Keratinocyte (primary cell): ENCODE results near the gene CTNNBL1. TPM values are rescaled to one million over a fixed set of nuclear protein-coding genes. Genes with fewer than 3 reads are reported as not detected.

ENCODE experiments used
- DNase-seq: peaks from one replicate; pipeline ENCODE4 v3.0.0-alpha.2; 2011; ENCODE audit warnings: low read depth, missing footprints, low spot score
- FAIRE-seq: peaks from 2 replicates; lab custom pipeline; 2011; peaks lifted over from hg19 to GRCh38; lab: Jason Lieb, UNC
- H2AFZ ChIP-seq: 2 replicates; pipeline ENCODE4 v1.6.0; 2012; ENCODE audit warnings: low read length, control low read depth, inconsistent platforms; ENCODE audit not compliant: control insufficient read depth
- H3K27ac ChIP-seq: 2 replicates; pipeline ENCODE4 v1.5.1; 2011; ENCODE audit warnings: low read length; ENCODE audit not compliant: control insufficient read depth, insufficient read depth
- H3K27me3 ChIP-seq: 3 replicates; pipeline ENCODE4 v1.6.0; 2011; ENCODE audit warnings: low read length; ENCODE audit not compliant: control insufficient read depth, insufficient read depth; ENCODE audit errors: extremely low read depth
- H3K36me3 ChIP-seq, 2 experiments: 2 replicates in 1 of 2; 3 replicates in 1 of 2; pipeline ENCODE4 v1.5.1; 2011; ENCODE audit warnings: low read length in 2 of 2, mild to moderate bottlenecking in 1 of 2; ENCODE audit not compliant: control insufficient read depth in 2 of 2, insufficient read depth in 2 of 2; ENCODE audit errors: extremely low read depth in 1 of 2
- H3K4me1 ChIP-seq: 3 replicates; pipeline ENCODE4 v1.5.1; 2011; ENCODE audit warnings: low read length; ENCODE audit not compliant: control insufficient read depth, insufficient read depth; ENCODE audit errors: extremely low read depth
- H3K4me2 ChIP-seq: 3 replicates; pipeline ENCODE4 v1.6.0; 2011; ENCODE audit warnings: low read depth, low read length; ENCODE audit not compliant: control insufficient read depth, insufficient read depth; ENCODE audit errors: extremely low read depth
- H3K4me3 ChIP-seq, 3 experiments: fragments of 200-600 bp in 1 of 3; sonication (generic) in 1 of 3; 2 replicates in 2 of 3; 3 replicates in 1 of 3; pipeline ENCODE4 v1.5.1; 2011 to 2016; ENCODE audit warnings: low read length in 3 of 3, mild to moderate bottlenecking in 3 of 3, control low read depth in 2 of 3, inconsistent platforms in 1 of 3, low read depth in 1 of 3, mixed read lengths in 1 of 3, mixed run types in 1 of 3, moderate library complexity in 1 of 3; ENCODE audit not compliant: control insufficient read depth in 2 of 3, insufficient read depth in 2 of 3; ENCODE audit errors: extremely low read depth in 1 of 3
- H3K79me2 ChIP-seq: 2 replicates; pipeline ENCODE4 v1.6.0; 2012; ENCODE audit warnings: low read length; ENCODE audit not compliant: control insufficient read depth, insufficient read depth
- H3K9ac ChIP-seq: 3 replicates; pipeline ENCODE4 v1.6.0; 2011; ENCODE audit warnings: low read length; ENCODE audit not compliant: control insufficient read depth, insufficient read depth; ENCODE audit errors: extremely low read depth
- H3K9me1 ChIP-seq: 3 replicates; pipeline ENCODE4 v1.6.0; 2011; ENCODE audit warnings: low read length; ENCODE audit not compliant: control insufficient read depth, insufficient read depth; ENCODE audit errors: extremely low read depth
- H3K9me3 ChIP-seq: 2 replicates; pipeline ENCODE4 v1.5.1; 2012; ENCODE audit warnings: low read depth, low read length; ENCODE audit not compliant: control insufficient read depth
- H4K20me1 ChIP-seq: 3 replicates; pipeline ENCODE4 v1.6.0; 2011; ENCODE audit warnings: low read length; ENCODE audit not compliant: control insufficient read depth, insufficient read depth; ENCODE audit errors: extremely low read depth
- CTCF ChIP-seq, 3 experiments: IDR thresholded peaks in 1 of 3; conservative IDR thresholded peaks in 1 of 3; optimal IDR thresholded peaks in 1 of 3; 2 replicates in 2 of 3; 3 replicates in 1 of 3; pipeline versions ENCODE3 to v1.5.1; 2011; ENCODE audit warnings: low read length in 3 of 3, mild to moderate bottlenecking in 3 of 3, moderate library complexity in 2 of 3, control low read depth in 1 of 3, inconsistent platforms in 1 of 3; ENCODE audit not compliant: insufficient read depth in 2 of 3; ENCODE audit errors: extremely low read depth in 1 of 3
- EZH2 ChIP-seq: IDR thresholded peaks from one replicate; pipeline ENCODE4 v1.6.1; 2012; ENCODE audit warnings: inconsistent platforms, mild to moderate bottlenecking, low read length, moderate library complexity
- dilution Hi-C: fragments of 300-500 bp; cut with MboI; formaldehyde crosslinking; loops from one replicate; pipeline ENCODE4 v1.7.0; 2020; ENCODE audit warnings: low sequenced_read_pairs; ENCODE audit not compliant: extremely low pct_ligation_motif_present
- polyA plus RNA-seq, 5 experiments: library from polyadenylated mRNA; depleted of rRNA in 3 of 5; stranded (reverse) in 3 of 5; stranded (forward) in 1 of 5; unstranded in 1 of 5; fragments of >200 nt; gene quantifications; 1 replicate in 1 of 5; 2 replicates in 3 of 5; 3 replicates in 1 of 5; pipeline versions ENCODE4 v1.2.1 to v1.2.3, GENCODE V29; 2011 to 2012; ENCODE audit warnings: missing spikeins in 2 of 5, low read depth in 1 of 5, low replicate concordance in 1 of 5

The CTNNBL1 gene
- polyA plus RNA-seq, 1 donor (not counting 4 experiments of a cell fraction or from before 2014, with no cell fraction given): 37.0 TPM

- no peak for FAIRE-seq
These were observed 116.2 kb downstream of the CTNNBL1 start for GRCh38 chr20:37810027-37810426.

GRCh38 chr20:37816003-37816402 is 122.2 kb downstream of the CTNNBL1 start:
- dilution Hi-C loops: no loop called here
- Histone ChIP-seq H3K4me1 (no peaks in the 10 kb centered on the region), H3K9ac (no peak overlapping the region), H3K79me2 (no peaks in the 10 kb centered on the region), H4K20me1 (peaks cover 2% of the 10 kb centered on the region), H3K36me3 (no peaks in the 10 kb centered on the region), H3K4me2 (no peak overlapping the region), H3K27ac (no peak overlapping the region), H3K9me1 (no peaks in the 10 kb centered on the region), H3K9me3 (no peaks in the 10 kb centered on the region), H2AFZ (no peak overlapping the region), H3K4me3 (no peak overlapping the region), H3K27me3 (no peaks in the 10 kb centered on the region)
- TF ChIP-seq EZH2 (no peak), CTCF (optimal IDR thresholded peaks at IDR 0.05 in 1 of 3, IDR thresholded peaks at IDR 0.05 in 1 of 3, conservative IDR thresholded peaks at IDR 0.05 in 1 of 3; ENCODE audit: extremely low read depth in 1 of 3, insufficient read depth in 2 of 3, low read length in 3 of 3) (no peak)
- DNase-seq: no peak
- no peak for FAIRE-seq

More at GRCh38 chr20:37810027-37810426, 116.2 kb downstream of the CTNNBL1 start:
- Histone ChIP-seq H3K36me3 (peaks cover 7 to 9% of the 10 kb centered on the region in 2 experiments), H3K4me1 (no peaks in the 10 kb centered on the region), H3K27ac (no peak overlapping the region), H2AFZ (no peak overlapping the region), H3K27me3 (no peaks in the 10 kb centered on the region), H4K20me1 (no peaks in the 10 kb centered on the region), H3K4me3 (no peak overlapping the region), H3K4me2 (no peak overlapping the region), H3K79me2 (no peaks in the 10 kb centered on the region), H3K9ac (no peak overlapping the region), H3K9me1 (no peaks in the 10 kb centered on the region), H3K9me3 (no peaks in the 10 kb centered on the region)
- dilution Hi-C loops: no loop called here
- DNase-seq: no peak
- TF ChIP-seq EZH2: no peak
- no peak for TF ChIP-seq CTCF (optimal IDR thresholded peaks at IDR 0.05 in 1 of 3, IDR thresholded peaks at IDR 0.05 in 1 of 3, conservative IDR thresholded peaks at IDR 0.05 in 1 of 3; ENCODE audit: extremely low read depth in 1 of 3, insufficient read depth in 2 of 3, low read length in 3 of 3)
